Prostate gland (tissue), 2 donors: ENCODE data around the gene CDC20B. TPM values are rescaled to one million over a fixed set of nuclear protein-coding genes. Genes with fewer than 3 reads are reported as not detected.

Experiments used
- DNase-seq: peaks from one replicate; pipeline ENCODE4 v3.0.0-alpha.2; 2019; ENCODE audit warnings: low spot score
- H3K27ac ChIP-seq, 2 donors: fragments of 200-600 bp; sonication (generic); 2 replicates each; pipeline ENCODE4 v1.5.1; 2017 to 2019
- H3K27me3 ChIP-seq: fragments of 200-600 bp; sonication (generic); replicated peaks from 2 replicates; pipeline ENCODE4 v1.5.1; 2019; ENCODE audit not compliant: insufficient read depth
- H3K36me3 ChIP-seq, 2 donors: fragments of 200-600 bp; sonication (generic); 1 replicate in 1 of 2; 2 replicates in 1 of 2; pipeline versions ENCODE4 v1.5.1 to v1.8.1; 2017 to 2019
- H3K4me1 ChIP-seq: fragments of 200-600 bp; sonication (generic); replicated peaks from 2 replicates; pipeline ENCODE4 v1.5.1; 2019
- H3K4me3 ChIP-seq, 2 donors: fragments of 200-600 bp; sonication (generic); 2 replicates each; pipeline ENCODE4 v1.5.1; 2017 to 2019
- H3K9me3 ChIP-seq: fragments of 200-600 bp; sonication (generic); 2 replicates; pipeline ENCODE4 v1.5.1; 2017
- POLR2A ChIP-seq: fragments of 450-650 bp; IDR thresholded peaks from one replicate; pipeline ENCODE4 v1.6.1; 2016; ENCODE audit warnings: antibody characterized with exemption, mild to moderate bottlenecking
- POLR2AphosphoS5 ChIP-seq: sonication (generic); formaldehyde crosslinking; IDR thresholded peaks from one replicate; pipeline ENCODE4 v1.6.1; 2017; ENCODE audit warnings: antibody characterized with exemption
- WGBS: methylation state at CpG from one replicate; pipeline ENCODE4 v1.1.5; 2018; 5-methylcytosine and 5-hydroxymethylcytosine counted together
- intact Hi-C: fragments of 100-400 bp; cut with DNase I; formaldehyde crosslinking; loops from one replicate; pipeline ENCODE4 v1.14.2; 2022
- total RNA-seq, 2 donors: library from RNA; depleted of rRNA; stranded (reverse); fragments of >200 nt; gene quantifications; one replicate each; pipeline ENCODE4 v1.1.0, GENCODE V29; 2016
- TF ChIP-seq, protein P1 (sequence below), 4 experiments: fragments of 200-600 bp in 2 of 4; fragments of 450-650 bp in 2 of 4; sonication (generic) in 2 of 4; IDR thresholded peaks; 1 replicate in 3 of 4; 2 replicates in 1 of 4; pipeline ENCODE4 v1.5.1; 2016 to 2019; ENCODE audit warnings: antibody characterized with exemption in 4 of 4, mild to moderate bottlenecking in 2 of 4, moderate library complexity in 2 of 4

CDC20B gene
- total RNA-seq, 2 donors from 2014 or later: 1.1 TPM; not detected in 1

GRCh38 chr5:55171471-55171870 is 1.5 kb downstream of the CDC20B start:
- Histone ChIP-seq H3K4me1 (peaks cover 4% of the 10 kb centered on the region), H3K4me3 (no peak overlapping the region), H3K9me3 (no peaks in the 10 kb centered on the region), H3K36me3 (no peaks in the 10 kb centered on the region), H3K27ac (no peak overlapping the region), H3K27me3 (no peaks in the 10 kb centered on the region)
- intact Hi-C loops: loop anchor here (10.0 kb wide), 1 partner anchor 1033 kb away; no protein-coding TSS in a partner anchor
- no peak for DNase-seq
- TF ChIP-seq POLR2A: no peak
- TF ChIP-seq POLR2AphosphoS5: no peak
- TF ChIP-seq, protein P1, sequence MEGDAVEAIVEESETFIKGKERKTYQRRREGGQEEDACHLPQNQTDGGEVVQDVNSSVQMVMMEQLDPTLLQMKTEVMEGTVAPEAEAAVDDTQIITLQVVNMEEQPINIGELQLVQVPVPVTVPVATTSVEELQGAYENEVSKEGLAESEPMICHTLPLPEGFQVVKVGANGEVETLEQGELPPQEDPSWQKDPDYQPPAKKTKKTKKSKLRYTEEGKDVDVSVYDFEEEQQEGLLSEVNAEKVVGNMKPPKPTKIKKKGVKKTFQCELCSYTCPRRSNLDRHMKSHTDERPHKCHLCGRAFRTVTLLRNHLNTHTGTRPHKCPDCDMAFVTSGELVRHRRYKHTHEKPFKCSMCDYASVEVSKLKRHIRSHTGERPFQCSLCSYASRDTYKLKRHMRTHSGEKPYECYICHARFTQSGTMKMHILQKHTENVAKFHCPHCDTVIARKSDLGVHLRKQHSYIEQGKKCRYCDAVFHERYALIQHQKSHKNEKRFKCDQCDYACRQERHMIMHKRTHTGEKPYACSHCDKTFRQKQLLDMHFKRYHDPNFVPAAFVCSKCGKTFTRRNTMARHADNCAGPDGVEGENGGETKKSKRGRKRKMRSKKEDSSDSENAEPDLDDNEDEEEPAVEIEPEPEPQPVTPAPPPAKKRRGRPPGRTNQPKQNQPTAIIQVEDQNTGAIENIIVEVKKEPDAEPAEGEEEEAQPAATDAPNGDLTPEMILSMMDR (IDR thresholded peaks at IDR 0.05): no peak
- WGBS: 37% methylated on average over 2 of the region's 2 CpGs

DNA sequence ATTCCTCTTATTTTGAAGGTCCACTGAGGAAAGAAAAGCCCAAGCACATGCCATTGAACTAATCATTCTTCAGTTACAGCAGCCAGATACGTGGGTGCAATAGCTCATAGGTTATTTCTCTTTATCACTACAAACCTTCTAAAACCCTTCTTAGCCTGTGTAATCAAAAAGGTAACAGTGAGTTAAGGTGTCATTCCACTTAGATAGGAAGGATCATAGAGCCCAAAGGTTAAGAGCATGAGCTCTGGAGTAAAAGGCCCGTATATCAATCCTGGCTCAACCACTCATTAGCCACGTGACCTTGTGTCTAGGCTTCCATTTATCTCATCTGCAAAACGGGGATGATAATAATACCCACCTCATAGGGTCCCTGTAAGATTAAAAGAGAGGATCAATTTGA is 10.3 kb downstream of the CDC20B start:
- Histone ChIP-seq H3K4me1 (no peaks in the 10 kb centered on the region), H3K36me3 (no peaks in the 10 kb centered on the region), H3K27ac (no peak overlapping the region), H3K27me3 (no peaks in the 10 kb centered on the region), H3K9me3 (no peaks in the 10 kb centered on the region), H3K4me3 (no peak overlapping the region)
- DNase-seq: no peak
- intact Hi-C loops: no loop called here
- TF ChIP-seq POLR2AphosphoS5 (no peak), POLR2A (no peak)
- TF ChIP-seq, protein P1 (IDR thresholded peaks at IDR 0.05): no peak
- WGBS: 86% methylated on average over 4 of the region's 4 CpGs

GRCh38 chr5:55160493-55161209 is 12.3 kb downstream of the CDC20B start:
- H3K36me3 ChIP-seq: no peaks in the 10 kb centered on the region
- H3K27me3 ChIP-seq: no peaks in the 10 kb centered on the region
- intact Hi-C loops: no loop called here
- TF ChIP-seq POLR2AphosphoS5: peak; percentile 49
- TF ChIP-seq, protein P1 (IDR thresholded peaks at IDR 0.05): no peak
- peak overlapping the region; percentile 16 to 23 for H3K4me3 ChIP-seq
- no peaks in the 10 kb centered on the region for H3K9me3 ChIP-seq
- no peaks in the 10 kb centered on the region for H3K4me1 ChIP-seq
- WGBS: 3% methylated on average over 9 of the region's 9 CpGs
- DNase-seq: peak; percentile 37
- peak overlapping the region in 1 of 2 donors; percentile 61 for H3K27ac ChIP-seq

GRCh38 chr5:55159763-55160492 is 13.0 kb downstream of the CDC20B start, which contains the start of gene GPX8:
TSS of gene GPX8 (plus strand) at chr5:55160171. CDS start at chr5:55160193, 22 bp downstream.
- Histone ChIP-seq H3K36me3 (no peaks in the 10 kb centered on the region), H3K4me1 (no peaks in the 10 kb centered on the region), H3K27ac (peak within 1 kb of the TSS; percentile 48 to 61), H3K9me3 (no peaks in the 10 kb centered on the region), H3K4me3 (peak within 1 kb of the TSS; percentile 16 to 23), H3K27me3 (no peaks in the 10 kb centered on the region)
- DNase-seq: peak; percentile 25
- intact Hi-C loops: no loop called here
- WGBS: 3% methylated on average over 10 of the region's 10 CpGs
- TF ChIP-seq POLR2AphosphoS5 (peak; percentile 69), POLR2A (no peak)
- TF ChIP-seq, protein P1 (IDR thresholded peaks at IDR 0.05): peak in 3 of 4 experiments; percentile 53 to 58 (median 56)
